Measurements from ENCODE around the gene RPS6KB1.
"Not testable (repeated sequence)": the region's sequence is repeated elsewhere in the genome, so short reads cannot be mapped to it uniquely, and the experiment has no call there.

RPS6KB1 gene

DNA sequence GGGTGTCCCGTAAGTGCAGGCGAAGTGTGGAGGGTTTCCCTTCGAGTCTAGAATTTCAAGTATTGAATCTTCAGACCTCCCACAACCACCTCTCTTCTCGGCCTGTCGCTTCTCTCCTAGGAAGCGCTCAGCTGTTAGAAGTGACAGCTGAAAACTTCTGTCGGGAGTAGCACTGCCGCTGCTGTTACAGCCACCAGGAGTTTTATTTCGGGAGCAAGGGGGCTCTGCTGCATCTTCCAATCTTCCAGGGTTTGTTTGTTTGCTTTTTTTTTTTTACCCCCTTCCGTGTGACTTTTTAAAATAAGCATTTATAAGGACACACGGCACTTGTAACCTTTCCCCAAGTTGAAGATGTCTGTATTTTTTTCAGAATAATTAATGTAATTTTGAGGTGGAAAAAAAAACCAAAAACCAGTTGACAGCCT is 767 bp downstream of the RPS6KB1 start:
- Mint-ChIP-seq H3K4me1 (peaks cover 58% of the 10 kb centered on the region), H3K27ac (peak overlapping the region; percentile 97), H3K36me3 (peaks cover 13% of the 10 kb centered on the region), H3K4me3 (peak overlapping the region; percentile 100), H3K9me3 (no peaks in the 10 kb centered on the region), H3K27me3 (no peaks in the 10 kb centered on the region)
- ATAC-seq: peak; percentile 32

DNA sequence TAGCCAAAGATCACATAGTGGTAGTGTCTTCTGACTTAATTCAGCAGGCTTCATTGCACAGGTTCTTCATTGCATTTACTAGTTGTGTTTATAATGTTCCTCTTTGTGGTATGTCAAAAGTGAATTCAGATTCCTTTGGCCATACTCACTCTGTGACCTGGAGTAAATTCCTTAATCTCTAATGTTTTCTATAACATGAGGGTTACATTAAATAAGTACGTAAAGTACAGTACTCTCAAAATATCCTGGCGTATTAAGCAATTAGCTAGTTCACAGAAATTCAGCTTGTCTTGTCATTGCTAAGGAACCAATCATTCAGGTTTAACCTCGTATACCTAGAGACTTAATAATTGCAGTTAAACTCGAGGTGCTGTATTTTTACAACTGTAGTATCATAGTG is 4.2 kb downstream of the RPS6KB1 start:
- Mint-ChIP-seq H3K4me1 (peaks cover 42% of the 10 kb centered on the region), H3K4me3 (no peak overlapping the region), H3K9me3 (no peaks in the 10 kb centered on the region), H3K27me3 (no peaks in the 10 kb centered on the region), H3K36me3 (peaks cover 6% of the 10 kb centered on the region), H3K27ac (no peak overlapping the region)
- no peak for ATAC-seq

DNA sequence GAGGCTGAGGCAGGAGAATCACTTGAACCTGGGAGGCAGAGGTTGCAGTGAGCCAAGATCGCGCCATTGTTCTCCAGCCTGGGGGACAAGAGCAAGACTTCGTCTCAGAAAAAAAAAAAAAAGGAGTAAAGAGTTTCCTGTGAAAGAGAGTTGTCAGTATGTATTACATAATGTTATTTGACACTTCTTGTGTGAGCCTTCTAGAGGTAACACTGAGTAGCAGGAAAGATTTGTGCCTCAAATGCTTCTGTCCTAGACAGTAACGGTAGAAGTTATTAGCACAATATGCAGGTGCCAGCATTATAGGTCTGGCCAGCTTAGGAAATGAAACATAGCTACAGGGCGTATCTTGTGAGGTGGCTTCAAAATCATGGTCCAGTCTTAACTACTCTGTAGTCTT is 6.2 kb downstream of the RPS6KB1 start:
- H3K4me3 Mint-ChIP-seq: no peak overlapping the region
- no peak for ATAC-seq
- peak overlapping the region; percentile 40 for H3K27ac Mint-ChIP-seq
- H3K27me3 Mint-ChIP-seq: no peaks in the 10 kb centered on the region
- H3K36me3 Mint-ChIP-seq: peaks cover 12% of the 10 kb centered on the region
- peaks cover 41% of the 10 kb centered on the region for H3K4me1 Mint-ChIP-seq
- H3K9me3 Mint-ChIP-seq: no peaks in the 10 kb centered on the region

DNA sequence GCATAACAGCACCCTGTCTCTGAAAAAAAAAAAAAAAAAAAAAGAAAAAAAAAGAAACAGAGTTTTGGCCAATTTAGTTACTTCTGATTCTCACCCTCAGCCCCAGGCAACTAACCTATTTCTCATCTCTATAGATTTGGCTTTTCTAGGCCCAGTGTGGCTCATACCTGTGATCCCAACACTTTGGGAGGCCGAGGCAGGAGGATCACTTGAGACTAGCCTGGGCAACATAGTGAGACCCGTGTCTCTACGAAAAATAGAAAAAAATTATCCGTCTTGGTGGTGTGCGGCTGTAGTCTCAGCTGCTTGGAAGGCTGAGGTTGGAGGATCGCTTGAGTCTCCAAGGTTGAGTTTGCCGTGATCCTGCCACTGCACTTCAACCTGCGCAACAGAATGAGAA is 8.7 kb downstream of the RPS6KB1 start:
- no peak for ATAC-seq
- Mint-ChIP-seq H3K27ac (no peak overlapping the region), H3K36me3 (peaks cover 16% of the 10 kb centered on the region), H3K4me3 (no peak overlapping the region), H3K9me3 (no peaks in the 10 kb centered on the region), H3K27me3 (no peaks in the 10 kb centered on the region), H3K4me1 (peaks cover 25% of the 10 kb centered on the region)

DNA sequence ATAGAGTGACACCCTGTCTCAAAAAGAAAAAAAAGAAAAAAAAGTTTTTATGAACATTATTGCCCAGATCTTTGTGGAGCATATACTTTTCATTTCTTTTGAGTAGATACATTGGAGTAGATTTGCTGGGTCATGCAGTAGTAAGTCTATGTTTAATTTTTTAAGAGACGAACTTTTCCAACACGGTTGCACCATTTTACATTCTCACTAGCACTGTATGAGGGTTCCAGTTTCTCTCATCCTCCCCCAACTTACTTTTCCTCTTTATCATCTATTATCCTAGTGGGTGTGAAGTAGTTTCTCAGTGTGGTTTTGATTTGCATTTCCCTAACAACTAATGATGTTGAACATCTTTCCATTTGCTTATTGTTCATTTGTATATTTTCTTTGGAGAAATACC is 10.5 kb downstream of the RPS6KB1 start:
- Mint-ChIP-seq H3K9me3 (no peaks in the 10 kb centered on the region), H3K27ac (no peak overlapping the region), H3K4me3 (no peak overlapping the region), H3K36me3 (peaks cover 17% of the 10 kb centered on the region), H3K4me1 (peaks cover 15% of the 10 kb centered on the region), H3K27me3 (no peaks in the 10 kb centered on the region)
- no peak for ATAC-seq

DNA sequence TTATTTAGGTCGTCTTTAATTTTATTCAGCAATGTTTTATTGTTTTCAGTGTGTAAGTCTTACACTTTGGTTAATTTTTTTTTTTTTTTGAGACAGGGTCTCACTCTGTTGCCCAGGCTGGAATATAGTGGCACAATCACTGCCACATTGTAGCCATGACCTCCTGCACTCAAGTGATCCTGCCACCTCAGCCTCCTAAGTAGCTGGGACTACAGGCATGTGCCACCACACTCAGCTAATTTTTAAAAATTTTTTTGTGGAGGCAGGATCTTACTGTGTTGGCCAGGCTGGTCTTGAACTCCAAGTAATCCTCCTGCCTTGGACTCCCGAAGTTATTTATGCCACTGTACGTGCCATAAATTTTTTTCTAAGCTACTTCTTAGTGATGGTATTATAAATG is 14.5 kb downstream of the RPS6KB1 start:
- Mint-ChIP-seq H3K4me3 (no peak overlapping the region), H3K4me1 (peaks cover 15% of the 10 kb centered on the region), H3K9me3 (no peaks in the 10 kb centered on the region), H3K36me3 (peaks cover 25% of the 10 kb centered on the region), H3K27ac (no peak overlapping the region), H3K27me3 (no peaks in the 10 kb centered on the region)
- ATAC-seq: no peak

DNA sequence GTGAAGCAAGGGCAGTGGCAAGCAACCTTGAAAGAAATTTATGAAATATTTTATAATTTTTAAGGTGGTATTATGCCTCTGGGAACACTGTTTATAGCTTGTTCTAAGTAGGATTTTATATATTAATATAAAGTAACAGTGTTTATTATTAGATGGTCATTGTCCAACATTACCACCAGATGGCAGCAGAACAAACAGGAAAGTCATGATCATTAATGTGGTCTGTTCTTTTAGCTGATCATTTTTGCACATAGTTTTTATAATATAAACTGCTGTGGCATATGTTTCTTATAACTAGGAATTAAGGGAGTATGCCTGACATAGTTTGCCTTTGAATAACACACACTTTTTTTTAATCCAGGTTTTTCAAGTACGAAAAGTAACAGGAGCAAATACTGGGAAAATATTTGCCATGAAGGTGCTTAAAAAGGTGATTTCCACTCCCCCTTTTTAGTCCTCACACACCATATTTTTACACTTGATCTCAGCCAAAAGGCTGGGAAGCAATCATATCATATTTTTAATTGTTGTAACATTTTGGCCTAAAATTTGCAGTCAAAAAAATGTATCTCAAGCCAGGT is 21.4 kb downstream of the RPS6KB1 start:
- Mint-ChIP-seq H3K4me1 (no peaks in the 10 kb centered on the region), H3K9me3 (no peaks in the 10 kb centered on the region), H3K27ac (no peak overlapping the region), H3K36me3 (peaks cover 42% of the 10 kb centered on the region), H3K27me3 (no peaks in the 10 kb centered on the region), H3K4me3 (no peak overlapping the region)
- ATAC-seq: no peak

DNA sequence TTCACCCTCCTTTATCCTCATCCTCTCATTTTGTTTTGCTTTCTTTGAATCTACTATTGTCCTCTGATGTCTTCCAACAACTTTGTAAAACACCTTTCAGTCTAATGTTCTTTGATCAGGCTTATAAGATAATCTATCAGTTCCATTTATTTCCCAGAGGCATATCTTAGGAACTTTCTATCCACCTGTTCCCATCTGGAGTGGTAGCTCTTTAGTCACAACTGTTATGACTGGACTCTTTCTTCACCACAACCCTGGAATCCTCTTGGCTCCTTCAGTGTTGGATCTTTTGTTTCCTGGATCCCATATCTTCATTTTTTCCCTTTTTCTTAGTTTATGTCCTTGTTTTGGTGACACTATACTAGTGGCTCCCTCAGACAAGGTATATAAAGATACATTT is 23.5 kb downstream of the RPS6KB1 start:
- peaks cover 50% of the 10 kb centered on the region for H3K36me3 Mint-ChIP-seq
- no peaks in the 10 kb centered on the region for H3K27me3 Mint-ChIP-seq
- no peaks in the 10 kb centered on the region for H3K9me3 Mint-ChIP-seq
- no peak overlapping the region for H3K27ac Mint-ChIP-seq
- H3K4me1 Mint-ChIP-seq: no peaks in the 10 kb centered on the region
- no peak for ATAC-seq
- H3K4me3 Mint-ChIP-seq: no peak overlapping the region

DNA sequence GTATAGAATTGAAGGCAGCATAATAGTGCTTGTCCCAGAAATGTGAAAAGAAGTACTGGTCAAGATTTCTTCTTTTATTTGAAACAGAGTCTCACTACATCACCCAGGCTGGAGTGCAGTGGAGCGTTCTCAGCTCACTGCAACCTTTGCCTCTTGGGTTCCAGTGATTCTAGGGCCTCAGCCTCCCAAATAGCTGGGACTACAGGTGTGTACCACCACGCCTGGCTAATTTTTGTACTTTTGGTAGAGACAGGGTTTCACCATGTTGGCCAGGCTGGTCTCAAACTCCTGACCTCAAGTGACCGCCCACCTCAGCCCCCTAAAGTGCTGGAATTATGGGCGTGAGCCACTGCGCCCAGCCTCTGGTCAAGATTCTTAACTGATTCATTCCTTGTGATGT is 27.7 kb downstream of the RPS6KB1 start:
- not testable (repeated sequence) for H3K27me3 Mint-ChIP-seq, H3K9me3 Mint-ChIP-seq, H3K27ac Mint-ChIP-seq, ATAC-seq, H3K4me1 Mint-ChIP-seq, H3K4me3 Mint-ChIP-seq
- H3K36me3 Mint-ChIP-seq: peaks cover 61% of the 10 kb centered on the region

DNA sequence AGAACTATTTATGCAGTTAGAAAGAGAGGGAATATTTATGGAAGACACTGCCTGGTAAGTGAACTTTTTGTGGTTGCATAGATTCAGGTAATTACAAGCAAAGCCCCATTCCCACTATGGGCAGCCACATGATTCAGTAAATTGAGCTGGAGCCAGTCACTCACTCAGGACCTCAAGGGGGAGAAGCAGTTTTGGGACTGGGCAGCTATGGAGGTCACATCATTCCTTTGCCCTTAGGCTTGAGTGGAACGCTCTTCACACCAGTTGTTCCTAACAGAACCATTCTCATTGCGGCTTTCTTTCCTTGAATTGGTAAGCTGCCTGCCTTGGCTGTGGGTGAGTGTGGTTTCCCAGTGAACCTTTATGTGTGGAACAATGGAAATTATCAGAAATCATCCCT is 37.2 kb downstream of the RPS6KB1 start:
- H3K27ac Mint-ChIP-seq, ATAC-seq, H3K4me1 Mint-ChIP-seq, H3K27me3 Mint-ChIP-seq, H3K4me3 Mint-ChIP-seq, H3K9me3 Mint-ChIP-seq: not testable (repeated sequence)
- peaks cover 59% of the 10 kb centered on the region for H3K36me3 Mint-ChIP-seq

DNA sequence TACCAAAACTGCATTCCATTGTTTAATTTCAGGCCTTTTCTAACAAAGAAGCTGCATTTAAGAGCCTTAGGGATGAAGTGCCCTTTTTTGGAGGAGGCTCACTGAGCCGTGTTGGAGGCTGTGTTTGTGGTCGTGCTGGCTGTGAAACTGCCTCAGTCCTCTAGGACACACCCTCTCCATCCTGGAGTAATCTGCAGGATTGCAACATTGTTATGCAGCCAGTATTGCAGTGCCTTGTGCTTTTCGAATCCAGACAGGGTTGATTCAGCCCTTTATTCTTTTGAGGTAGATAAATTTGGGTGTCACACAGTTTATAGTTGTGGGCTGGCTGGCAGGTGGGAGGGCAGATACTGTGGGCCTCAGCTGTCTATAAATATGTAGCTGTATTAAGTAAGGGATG is 37.8 kb downstream of the RPS6KB1 start:
- H3K27ac Mint-ChIP-seq, ATAC-seq, H3K4me3 Mint-ChIP-seq, H3K27me3 Mint-ChIP-seq, H3K9me3 Mint-ChIP-seq, H3K4me1 Mint-ChIP-seq: not testable (repeated sequence)
- H3K36me3 Mint-ChIP-seq: peaks cover 58% of the 10 kb centered on the region

DNA sequence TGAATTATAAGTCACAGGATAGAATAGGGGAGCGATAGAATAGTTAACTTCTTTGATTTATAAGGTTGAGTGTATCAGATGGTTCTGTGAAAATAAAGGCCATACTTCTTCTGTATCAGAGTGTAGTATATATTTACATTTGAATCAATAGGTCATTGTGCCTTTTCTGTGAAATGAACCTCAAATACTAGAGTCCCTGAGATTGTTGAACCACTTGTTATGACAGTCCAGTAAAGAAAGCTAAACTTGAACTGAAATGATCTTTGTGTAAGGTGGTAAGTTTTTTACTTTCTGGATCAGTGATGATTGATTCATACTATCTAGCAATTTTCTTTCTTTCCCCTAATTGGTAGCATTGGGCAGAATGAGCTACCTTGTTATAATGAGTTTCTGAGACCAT is 40.4 kb downstream of the RPS6KB1 start:
- H3K4me1 Mint-ChIP-seq, H3K27ac Mint-ChIP-seq, ATAC-seq, H3K9me3 Mint-ChIP-seq, H3K27me3 Mint-ChIP-seq, H3K4me3 Mint-ChIP-seq: not testable (repeated sequence)
- peaks cover 63% of the 10 kb centered on the region for H3K36me3 Mint-ChIP-seq

DNA sequence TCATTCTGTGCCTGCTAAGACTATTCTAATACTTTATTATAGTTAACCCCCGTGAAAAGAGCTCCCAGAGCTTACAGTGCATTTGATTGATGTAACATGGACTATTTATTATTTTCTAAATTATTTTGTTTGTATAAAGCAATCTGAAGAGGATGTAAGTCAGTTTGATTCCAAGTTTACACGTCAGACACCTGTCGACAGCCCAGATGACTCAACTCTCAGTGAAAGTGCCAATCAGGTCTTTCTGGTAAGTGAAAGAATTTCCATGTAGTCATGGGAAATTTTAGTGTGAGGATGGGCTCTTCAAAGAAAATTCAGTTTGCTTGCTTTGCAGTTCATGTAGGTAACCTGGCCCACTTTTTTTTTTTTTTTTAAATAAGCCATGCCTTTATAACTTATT is 47.8 kb downstream of the RPS6KB1 start:
- peaks cover 41% of the 10 kb centered on the region for H3K36me3 Mint-ChIP-seq
- not testable (repeated sequence) for H3K4me1 Mint-ChIP-seq, H3K27ac Mint-ChIP-seq, H3K27me3 Mint-ChIP-seq, H3K9me3 Mint-ChIP-seq, ATAC-seq, H3K4me3 Mint-ChIP-seq

DNA sequence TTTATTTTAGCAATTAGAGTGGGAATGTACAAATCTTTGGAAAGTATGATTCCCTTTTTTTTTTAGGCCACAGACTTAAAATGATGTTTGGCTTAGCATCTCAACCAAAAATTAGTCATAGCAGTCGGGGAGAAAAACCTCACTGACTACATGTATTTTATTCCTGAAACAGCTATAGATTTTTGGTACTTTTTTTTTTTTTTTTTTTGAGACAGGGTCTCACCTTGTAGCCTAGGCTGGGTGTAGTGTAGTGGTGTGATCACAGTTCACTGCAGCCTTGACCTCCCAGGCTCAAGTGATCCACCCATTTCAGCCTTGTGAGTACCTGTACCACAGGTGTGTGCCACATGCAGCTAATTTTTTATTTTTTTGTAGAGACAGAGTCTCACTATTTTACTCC is 48.2 kb downstream of the RPS6KB1 start:
- no peak for ATAC-seq
- Mint-ChIP-seq H3K27ac (no peak overlapping the region), H3K36me3 (peaks cover 41% of the 10 kb centered on the region), H3K27me3 (no peaks in the 10 kb centered on the region), H3K4me1 (peaks cover 5% of the 10 kb centered on the region), H3K9me3 (no peaks in the 10 kb centered on the region), H3K4me3 (no peak overlapping the region)

DNA sequence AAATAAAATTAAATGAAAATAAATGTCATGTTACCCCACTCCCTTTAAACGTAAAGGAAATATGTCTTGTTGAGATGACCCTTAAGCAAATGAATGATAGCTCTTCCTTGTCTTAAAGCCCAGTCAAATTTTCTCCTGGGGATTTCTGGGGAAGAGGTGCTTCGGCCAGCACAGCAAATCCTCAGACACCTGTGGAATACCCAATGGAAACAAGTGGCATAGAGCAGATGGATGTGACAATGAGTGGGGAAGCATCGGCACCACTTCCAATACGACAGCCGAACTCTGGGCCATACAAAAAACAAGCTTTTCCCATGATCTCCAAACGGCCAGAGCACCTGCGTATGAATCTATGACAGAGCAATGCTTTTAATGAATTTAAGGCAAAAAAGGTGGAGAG is 53.5 kb downstream of the RPS6KB1 start:
- not testable (repeated sequence) for H3K4me3 Mint-ChIP-seq
- H3K36me3 Mint-ChIP-seq: peaks cover 35% of the 10 kb centered on the region

DNA sequence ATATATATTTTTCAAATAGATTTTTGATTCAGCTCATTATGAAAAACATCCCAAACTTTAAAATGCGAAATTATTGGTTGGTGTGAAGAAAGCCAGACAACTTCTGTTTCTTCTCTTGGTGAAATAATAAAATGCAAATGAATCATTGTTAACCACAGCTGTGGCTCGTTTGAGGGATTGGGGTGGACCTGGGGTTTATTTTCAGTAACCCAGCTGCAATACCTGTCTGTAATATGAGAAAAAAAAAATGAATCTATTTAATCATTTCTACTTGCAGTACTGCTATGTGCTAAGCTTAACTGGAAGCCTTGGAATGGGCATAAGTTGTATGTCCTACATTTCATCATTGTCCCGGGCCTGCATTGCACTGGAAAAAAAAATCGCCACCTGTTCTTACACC is 54.4 kb downstream of the RPS6KB1 start:
- Mint-ChIP-seq H3K4me1 (peaks cover 11% of the 10 kb centered on the region), H3K36me3 (peaks cover 36% of the 10 kb centered on the region)
- not testable (repeated sequence) for H3K4me3 Mint-ChIP-seq, H3K27me3 Mint-ChIP-seq, H3K9me3 Mint-ChIP-seq, H3K27ac Mint-ChIP-seq, ATAC-seq

More for the DNA sequence above, 53.5 kb downstream of the RPS6KB1 start:
- H3K27ac Mint-ChIP-seq: peak overlapping the region; percentile 21
- not testable (repeated sequence) for H3K27me3 Mint-ChIP-seq, ATAC-seq, H3K9me3 Mint-ChIP-seq
- peaks cover 11% of the 10 kb centered on the region for H3K4me1 Mint-ChIP-seq

DNA sequence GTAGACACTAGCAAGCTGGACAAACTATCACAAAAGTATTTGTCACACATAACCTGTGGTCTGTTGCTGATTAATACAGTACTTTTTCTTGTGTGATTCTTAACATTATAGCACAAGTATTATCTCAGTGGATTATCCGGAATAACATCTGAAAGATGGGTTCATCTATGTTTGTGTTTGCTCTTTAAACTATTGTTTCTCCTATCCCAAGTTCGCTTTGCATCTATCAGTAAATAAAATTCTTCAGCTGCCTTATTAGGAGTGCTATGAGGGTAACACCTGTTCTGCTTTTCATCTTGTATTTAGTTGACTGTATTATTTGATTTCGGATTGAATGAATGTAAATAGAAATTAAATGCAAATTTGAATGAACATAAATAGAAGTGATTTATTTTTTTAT is 57.1 kb downstream of the RPS6KB1 start:
- Mint-ChIP-seq H3K9me3 (no peaks in the 10 kb centered on the region), H3K4me3 (no peak overlapping the region), H3K27me3 (no peaks in the 10 kb centered on the region), H3K36me3 (peaks cover 33% of the 10 kb centered on the region), H3K27ac (no peak overlapping the region), H3K4me1 (peaks cover 11% of the 10 kb centered on the region)
- no peak for ATAC-seq
